ENCODE data around the gene CYP17A1.

- TF ChIP-seq, protein P1, sequence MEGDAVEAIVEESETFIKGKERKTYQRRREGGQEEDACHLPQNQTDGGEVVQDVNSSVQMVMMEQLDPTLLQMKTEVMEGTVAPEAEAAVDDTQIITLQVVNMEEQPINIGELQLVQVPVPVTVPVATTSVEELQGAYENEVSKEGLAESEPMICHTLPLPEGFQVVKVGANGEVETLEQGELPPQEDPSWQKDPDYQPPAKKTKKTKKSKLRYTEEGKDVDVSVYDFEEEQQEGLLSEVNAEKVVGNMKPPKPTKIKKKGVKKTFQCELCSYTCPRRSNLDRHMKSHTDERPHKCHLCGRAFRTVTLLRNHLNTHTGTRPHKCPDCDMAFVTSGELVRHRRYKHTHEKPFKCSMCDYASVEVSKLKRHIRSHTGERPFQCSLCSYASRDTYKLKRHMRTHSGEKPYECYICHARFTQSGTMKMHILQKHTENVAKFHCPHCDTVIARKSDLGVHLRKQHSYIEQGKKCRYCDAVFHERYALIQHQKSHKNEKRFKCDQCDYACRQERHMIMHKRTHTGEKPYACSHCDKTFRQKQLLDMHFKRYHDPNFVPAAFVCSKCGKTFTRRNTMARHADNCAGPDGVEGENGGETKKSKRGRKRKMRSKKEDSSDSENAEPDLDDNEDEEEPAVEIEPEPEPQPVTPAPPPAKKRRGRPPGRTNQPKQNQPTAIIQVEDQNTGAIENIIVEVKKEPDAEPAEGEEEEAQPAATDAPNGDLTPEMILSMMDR (IDR thresholded peaks at IDR 0.05) = no peak
- TF ChIP-seq MAX (CRISPR knock-in tag; IDR thresholded peaks at IDR 0.05) = no peak
These were observed 35.7 kb downstream of the CYP17A1 start for GRCh38 chr10:102801496-102801895.
